ENCODE data around the gene SPAG6.

The SPAG6 gene

DNA sequence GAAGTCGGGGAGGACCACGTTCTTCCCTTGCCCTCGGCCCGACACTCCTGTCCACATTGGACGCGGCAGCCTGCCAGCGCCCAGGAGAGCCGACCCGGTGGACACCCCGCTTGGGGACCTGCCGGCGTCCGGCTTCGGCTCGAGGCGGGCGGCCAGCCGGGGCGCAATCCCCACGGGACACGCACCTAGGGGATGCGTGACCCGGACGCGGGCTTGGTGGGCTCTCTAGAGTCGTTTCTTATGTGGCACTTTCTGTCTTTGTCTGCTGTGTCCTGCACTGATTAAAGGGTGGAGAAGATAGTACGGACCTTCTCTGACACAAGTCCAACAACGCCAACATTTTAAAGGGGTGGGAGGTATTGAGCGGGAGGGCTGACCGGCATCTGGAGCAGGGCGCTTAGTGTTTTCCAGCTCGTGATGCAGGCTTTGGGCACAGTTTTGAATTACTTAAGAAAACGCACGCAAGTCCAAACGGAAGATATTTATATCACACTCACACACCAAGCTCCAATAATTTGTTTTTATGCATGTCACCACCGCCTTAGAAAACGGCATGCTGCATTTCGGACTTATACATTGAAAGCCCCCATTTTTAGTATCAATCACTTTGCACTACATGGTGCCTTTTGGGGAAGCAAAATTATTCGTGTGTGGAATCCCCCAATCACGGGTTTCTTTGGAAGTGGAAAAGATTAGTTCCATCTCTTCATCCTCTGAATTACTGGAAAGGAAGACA is 3.9 kb upstream of the SPAG6 start:
- H3K27ac ChIP-seq: peak overlapping the region; percentile 81
- POLR2A ChIA-PET (ENCODE audit: low non-redundant PET): no interaction called here
- CTCF ChIA-PET: no interaction called here
- TF ChIP-seq, protein P1, sequence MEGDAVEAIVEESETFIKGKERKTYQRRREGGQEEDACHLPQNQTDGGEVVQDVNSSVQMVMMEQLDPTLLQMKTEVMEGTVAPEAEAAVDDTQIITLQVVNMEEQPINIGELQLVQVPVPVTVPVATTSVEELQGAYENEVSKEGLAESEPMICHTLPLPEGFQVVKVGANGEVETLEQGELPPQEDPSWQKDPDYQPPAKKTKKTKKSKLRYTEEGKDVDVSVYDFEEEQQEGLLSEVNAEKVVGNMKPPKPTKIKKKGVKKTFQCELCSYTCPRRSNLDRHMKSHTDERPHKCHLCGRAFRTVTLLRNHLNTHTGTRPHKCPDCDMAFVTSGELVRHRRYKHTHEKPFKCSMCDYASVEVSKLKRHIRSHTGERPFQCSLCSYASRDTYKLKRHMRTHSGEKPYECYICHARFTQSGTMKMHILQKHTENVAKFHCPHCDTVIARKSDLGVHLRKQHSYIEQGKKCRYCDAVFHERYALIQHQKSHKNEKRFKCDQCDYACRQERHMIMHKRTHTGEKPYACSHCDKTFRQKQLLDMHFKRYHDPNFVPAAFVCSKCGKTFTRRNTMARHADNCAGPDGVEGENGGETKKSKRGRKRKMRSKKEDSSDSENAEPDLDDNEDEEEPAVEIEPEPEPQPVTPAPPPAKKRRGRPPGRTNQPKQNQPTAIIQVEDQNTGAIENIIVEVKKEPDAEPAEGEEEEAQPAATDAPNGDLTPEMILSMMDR (conservative IDR thresholded peaks at IDR 0.05; ENCODE audit: low read depth): no peak
- DNase-seq (ENCODE audit: low spot score): no peak

DNA sequence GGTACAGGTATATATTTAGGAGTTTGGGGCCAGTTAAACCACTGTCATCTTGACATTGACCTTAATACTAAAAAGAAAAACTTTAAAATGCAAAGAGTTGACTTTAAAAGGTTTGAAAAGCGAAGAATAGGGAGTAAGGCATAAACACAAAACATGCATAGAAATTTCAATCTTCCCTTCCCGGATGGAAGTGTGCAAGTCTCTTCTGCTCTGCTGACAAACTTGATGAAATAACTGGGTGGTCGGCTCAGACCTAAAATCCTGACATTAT is 3.4 kb upstream of the SPAG6 start:
- H3K27ac ChIP-seq: no peak overlapping the region
- ChIA-PET POLR2A (ENCODE audit: low non-redundant PET) (no interaction called here), CTCF (no interaction called here)
- TF ChIP-seq, protein P1 (conservative IDR thresholded peaks at IDR 0.05; ENCODE audit: low read depth): no peak
- DNase-seq (ENCODE audit: low spot score): no peak

DNA sequence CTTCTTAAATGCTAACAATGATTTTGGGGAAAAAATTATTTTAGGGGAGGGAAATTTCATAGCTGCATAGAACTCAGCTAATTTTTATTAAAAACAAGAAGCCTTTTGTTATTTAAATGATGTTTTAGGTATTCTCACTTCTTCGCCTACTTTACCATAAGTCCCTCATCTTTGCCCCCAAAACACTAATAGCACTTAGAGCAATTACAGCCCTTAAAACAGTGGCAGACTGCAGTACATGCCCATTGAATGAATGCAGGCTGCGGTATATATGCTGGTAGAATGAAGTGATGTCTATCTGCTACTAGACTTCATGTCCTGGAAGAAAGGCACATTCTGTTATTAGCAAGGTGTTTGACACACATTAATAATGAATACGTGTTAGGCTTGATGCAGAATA is 2.9 kb upstream of the SPAG6 start:
- CTCF ChIA-PET: no interaction called here
- H3K27ac ChIP-seq: no peak overlapping the region
- TF ChIP-seq, protein P1 (conservative IDR thresholded peaks at IDR 0.05; ENCODE audit: low read depth): no peak
- POLR2A ChIA-PET (ENCODE audit: low non-redundant PET): no interaction called here
- DNase-seq (ENCODE audit: low spot score): no peak

DNA sequence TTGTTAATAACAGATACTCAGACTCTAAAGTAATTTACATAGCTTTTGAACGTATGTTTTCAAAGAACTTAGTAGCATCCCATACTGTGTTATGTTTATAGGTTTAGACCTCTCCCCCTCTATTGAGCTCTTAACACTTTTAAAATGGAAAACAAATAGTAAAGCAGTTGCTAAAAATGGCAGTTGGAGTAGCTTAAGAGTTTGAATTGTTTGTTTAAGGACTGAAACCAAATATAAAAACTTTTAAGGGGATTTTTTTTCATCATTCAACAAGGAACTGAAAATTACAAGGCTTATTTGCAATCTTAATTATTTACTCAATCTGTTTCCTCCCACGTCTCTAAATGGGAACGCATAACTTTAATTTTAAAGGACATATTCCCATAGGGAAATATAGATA is 1.6 kb upstream of the SPAG6 start:
- no peak overlapping the region for H3K27ac ChIP-seq

DNA sequence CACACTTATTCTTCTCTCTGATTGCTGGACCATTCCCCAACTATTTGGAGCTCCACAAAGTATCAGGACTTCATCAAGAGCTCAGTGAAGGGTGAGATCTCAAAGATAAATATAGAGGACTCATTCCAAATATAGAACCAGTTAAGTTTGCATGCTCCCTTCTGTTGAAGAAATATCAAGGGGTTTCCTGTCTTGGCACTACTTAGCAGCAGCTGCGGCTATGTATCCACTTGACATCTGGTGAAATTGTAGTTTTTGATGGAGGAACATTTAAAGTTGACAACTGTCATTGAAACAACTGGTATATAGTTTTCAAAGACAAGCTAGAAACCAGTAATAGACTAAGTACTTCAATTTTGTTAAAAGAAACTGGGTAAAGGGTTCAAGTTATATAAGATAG is 1.0 kb upstream of the SPAG6 start:
- POLR2A ChIA-PET (ENCODE audit: low non-redundant PET): no interaction called here
- CTCF ChIA-PET: no interaction called here
- no peak overlapping the region for H3K27ac ChIP-seq
- TF ChIP-seq, protein P1 (conservative IDR thresholded peaks at IDR 0.05; ENCODE audit: low read depth): no peak
- DNase-seq (ENCODE audit: low spot score): no peak

More for the DNA sequence above, 1.6 kb upstream of the SPAG6 start:
- DNase-seq (ENCODE audit: low spot score): no peak
- POLR2A ChIA-PET (ENCODE audit: low non-redundant PET): no interaction called here
- CTCF ChIA-PET: interaction anchor here (0.7 kb wide), 1 partner anchor 900 kb away, joined by 3 read pairs; no protein-coding TSS in a partner anchor
- TF ChIP-seq, protein P1 (conservative IDR thresholded peaks at IDR 0.05; ENCODE audit: low read depth): no peak

DNA sequence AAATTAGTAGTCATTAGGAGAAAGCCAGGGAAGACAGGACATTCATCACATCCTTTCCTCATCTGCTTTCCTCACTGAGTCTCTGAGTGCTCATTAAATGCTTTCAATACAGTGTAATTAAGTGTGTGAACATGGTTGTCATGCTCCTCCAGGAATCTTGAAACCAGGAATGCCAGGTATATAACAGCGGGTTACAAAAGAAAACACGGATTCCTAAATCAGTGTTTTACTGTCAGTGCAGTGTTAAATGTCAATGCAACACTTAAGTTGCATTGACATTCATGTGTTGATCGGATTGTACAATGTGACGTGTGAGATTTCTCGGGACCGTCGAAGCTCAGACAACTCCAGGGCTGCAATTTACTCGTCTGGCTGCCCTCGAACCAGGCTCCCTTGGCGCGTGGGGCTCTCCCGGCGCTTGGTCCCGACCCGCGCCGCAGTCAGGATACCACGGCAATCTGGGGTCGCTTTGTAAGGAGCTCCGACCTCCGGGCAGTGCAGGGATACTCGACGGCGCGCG is 455 bp upstream of the SPAG6 start:
- POLR2A ChIA-PET (ENCODE audit: low non-redundant PET): no interaction called here
- no peak for DNase-seq (ENCODE audit: low spot score)
- TF ChIP-seq, protein P1 (conservative IDR thresholded peaks at IDR 0.05; ENCODE audit: low read depth): no peak
- CTCF ChIA-PET: interaction anchor here (0.5 kb wide), 1 partner anchor 100 kb away, joined by 4 read pairs; no protein-coding TSS in a partner anchor
- no peak overlapping the region for H3K27ac ChIP-seq

Data from RWPE1 (cell line).